ENCODE results near the gene BID.

DNA sequence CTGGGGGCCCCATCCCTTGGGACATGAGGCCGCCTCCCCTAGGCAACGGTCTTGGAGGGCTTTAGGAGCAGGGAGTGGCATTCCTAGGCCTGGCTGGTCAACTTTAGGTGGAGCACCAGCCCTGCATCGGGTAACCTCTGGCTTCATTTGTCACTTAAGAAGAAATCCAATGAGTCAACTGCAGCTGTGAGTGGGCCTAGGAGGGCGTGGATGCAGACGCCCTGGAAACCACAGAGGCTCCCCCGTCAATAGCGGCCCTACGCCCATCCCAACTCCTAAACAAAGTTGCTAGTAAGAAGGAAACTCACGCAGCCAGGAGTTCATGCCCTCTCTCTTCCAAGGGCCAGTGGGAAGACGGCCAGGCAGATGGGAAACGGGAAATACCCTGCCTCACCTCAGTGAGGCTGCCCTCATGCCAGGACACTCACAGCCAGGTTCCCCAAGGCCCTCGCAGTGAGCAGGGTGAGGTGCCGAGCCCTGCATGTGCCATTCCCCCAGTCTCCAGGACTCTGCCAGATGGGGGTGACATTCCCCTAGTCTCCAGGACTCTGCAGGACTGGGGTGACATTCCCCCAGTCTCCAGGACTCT lies 20.8 kb downstream of the BID start:
- TF ChIP-seq POLR2AphosphoS5 (IDR thresholded peaks at IDR 0.05) = no peak
- TF ChIP-seq POLR2A (IDR thresholded peaks at IDR 0.05) = no peak
- TF ChIP-seq, protein P1, sequence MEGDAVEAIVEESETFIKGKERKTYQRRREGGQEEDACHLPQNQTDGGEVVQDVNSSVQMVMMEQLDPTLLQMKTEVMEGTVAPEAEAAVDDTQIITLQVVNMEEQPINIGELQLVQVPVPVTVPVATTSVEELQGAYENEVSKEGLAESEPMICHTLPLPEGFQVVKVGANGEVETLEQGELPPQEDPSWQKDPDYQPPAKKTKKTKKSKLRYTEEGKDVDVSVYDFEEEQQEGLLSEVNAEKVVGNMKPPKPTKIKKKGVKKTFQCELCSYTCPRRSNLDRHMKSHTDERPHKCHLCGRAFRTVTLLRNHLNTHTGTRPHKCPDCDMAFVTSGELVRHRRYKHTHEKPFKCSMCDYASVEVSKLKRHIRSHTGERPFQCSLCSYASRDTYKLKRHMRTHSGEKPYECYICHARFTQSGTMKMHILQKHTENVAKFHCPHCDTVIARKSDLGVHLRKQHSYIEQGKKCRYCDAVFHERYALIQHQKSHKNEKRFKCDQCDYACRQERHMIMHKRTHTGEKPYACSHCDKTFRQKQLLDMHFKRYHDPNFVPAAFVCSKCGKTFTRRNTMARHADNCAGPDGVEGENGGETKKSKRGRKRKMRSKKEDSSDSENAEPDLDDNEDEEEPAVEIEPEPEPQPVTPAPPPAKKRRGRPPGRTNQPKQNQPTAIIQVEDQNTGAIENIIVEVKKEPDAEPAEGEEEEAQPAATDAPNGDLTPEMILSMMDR (IDR thresholded peaks at IDR 0.05) = no peak
